K562 (cell line): Measurements from ENCODE around the gene ATP10B. TPM values are rescaled to one million over a fixed set of nuclear protein-coding genes. Genes with fewer than 3 reads are reported as not detected.

ENCODE experiments used
- ATAC-seq: fragments of 200-7000 bp; cut with Tn5 transposase; 3 replicates; pipeline ENCODE4 v1.9.1; 2020; ENCODE audit warnings: moderate library complexity
- BruUV-seq: library from RNA; stranded (reverse); fragments of 400-500 nt; replicated peaks from 2 replicates; lab custom pipeline; 2021; lab: Mats Ljungman, UMichigan
- CTCF ChIA-PET: fragments of 300-600 bp; formaldehyde crosslinking; extraction: SDS; loops from one replicate; lab custom pipeline; 2021; ENCODE audit warnings: low intra/inter-chr PET ratio; lab: Yijun Ruan, JAX
- POLR2A ChIA-PET: fragments of 300-600, 350-650 bp; sonication (Branson Sonifier 250); formaldehyde crosslinking; extraction: SDS; loops from one replicate; lab custom pipeline; 2021; ENCODE audit warnings: antibody characterized with exemption, inconsistent platforms; lab: Yijun Ruan, JAX
- DNase-seq, 4 experiments: peaks; one replicate each; pipeline versions ENCODE4 v3.0.0 to v3.0.0-alpha.2; 2011 to 2018; ENCODE audit warnings: low spot score in 3 of 4, mixed read lengths in 3 of 4; ENCODE audit errors: extremely low read depth in 1 of 4
- FAIRE-seq: peaks from 2 replicates; lab custom pipeline; 2011; peaks lifted over from hg19 to GRCh38; lab: Jason Lieb, UNC
- H2AFZ ChIP-seq: 2 replicates; pipeline ENCODE4 v1.6.0; 2011; ENCODE audit warnings: low read depth, low read length, control low read depth, inconsistent platforms
- H3K27ac ChIP-seq: fragments of 200-600 bp; 3 replicates; pipeline ENCODE4 v1.8.0; 2011; ENCODE audit warnings: low read depth, mild to moderate bottlenecking, control low read depth, inconsistent platforms, low read length, moderate library complexity, mixed read lengths; ENCODE audit errors: extremely low read depth
- H3K27me3 ChIP-seq, 2 experiments: fragments of 300-600 bp in 1 of 2; 2 replicates in 1 of 2; 3 replicates in 1 of 2; pipeline versions ENCODE4 v1.6.0 to v1.8.0; 2011; ENCODE audit warnings: inconsistent platforms in 2 of 2, low read length in 2 of 2, mild to moderate bottlenecking in 1 of 2, mixed read lengths in 1 of 2, moderate library complexity in 1 of 2; ENCODE audit not compliant: control insufficient read depth in 2 of 2, insufficient read depth in 2 of 2
- H3K36me3 ChIP-seq: fragments of 300-600 bp; 3 replicates; pipeline ENCODE4 v1.8.0; 2011; ENCODE audit warnings: mild to moderate bottlenecking, low read length, inconsistent platforms; ENCODE audit not compliant: control insufficient read depth, insufficient read depth
- H3K4me1 ChIP-seq, 2 experiments: fragments of 200-600 bp in 1 of 2; replicated peaks in 1 of 2; 2 replicates in 1 of 2; 3 replicates in 1 of 2; pipeline versions ENCODE4 v1.5.1 to v1.8.0; 2011; ENCODE audit warnings: inconsistent platforms in 2 of 2, low read length in 2 of 2, mild to moderate bottlenecking in 1 of 2, mixed read lengths in 1 of 2, moderate library complexity in 1 of 2; ENCODE audit not compliant: control insufficient read depth in 2 of 2, insufficient read depth in 2 of 2
- H3K4me2 ChIP-seq: 2 replicates; pipeline ENCODE4 v1.6.1; 2011; ENCODE audit warnings: low read length, control low read depth, inconsistent platforms, mixed read lengths; ENCODE audit not compliant: insufficient read depth
- H3K4me3 ChIP-seq: fragments of 200-600 bp; sonication (generic), shearing (Covaris generic); 2 replicates; pipeline ENCODE4 v1.5.1; 2016; ENCODE audit warnings: control low read depth, inconsistent platforms
- H3K79me2 ChIP-seq: fragments of 200-600 bp; 3 replicates; pipeline ENCODE4 v1.8.0; 2011; ENCODE audit warnings: low read length, inconsistent platforms; ENCODE audit not compliant: control insufficient read depth, insufficient read depth
- H3K9ac ChIP-seq, 2 experiments: 2 replicates each; pipeline versions ENCODE4 v1.6.0 to v1.6.1; 2011; ENCODE audit warnings: low read depth in 2 of 2, low read length in 2 of 2, control low read depth in 1 of 2, inconsistent platforms in 1 of 2, mild to moderate bottlenecking in 1 of 2, mixed read lengths in 1 of 2; ENCODE audit not compliant: insufficient read depth in 1 of 2
- H3K9me1 ChIP-seq: one replicate; pipeline ENCODE4 v1.6.0; 2011; ENCODE audit warnings: inconsistent platforms, mild to moderate bottlenecking, low read length, moderate library complexity; ENCODE audit not compliant: control insufficient read depth, insufficient read depth
- H3K9me3 ChIP-seq: replicated peaks from 2 replicates; pipeline ENCODE4 v1.5.1; 2011; ENCODE audit warnings: low read depth, low read length, inconsistent platforms; ENCODE audit not compliant: control insufficient read depth, insufficient read depth
- H4K20me1 ChIP-seq: replicated peaks from 2 replicates; pipeline ENCODE4 v1.6.1; 2011; ENCODE audit warnings: low read length, inconsistent platforms, mixed read lengths; ENCODE audit not compliant: control insufficient read depth, insufficient read depth
- ASH1L ChIP-seq: fragments of 450-650 bp; IDR thresholded peaks from 2 replicates; pipeline ENCODE4 v1.6.1; 2018; ENCODE audit warnings: borderline replicate concordance, mild to moderate bottlenecking, low read depth; ENCODE audit not compliant: partially characterized antibody
- BMI1 ChIP-seq: fragments of 150-350 bp; IDR thresholded peaks from 2 replicates; pipeline ENCODE4 v1.6.1; 2014; ENCODE audit warnings: low read length
- DPF2 ChIP-seq: fragments of 450-650 bp; IDR thresholded peaks from 2 replicates; pipeline ENCODE4 v1.6.1; 2016
- FOXA1 ChIP-seq: fragments of 450-650 bp; IDR thresholded peaks from 2 replicates; pipeline ENCODE4 v1.6.1; 2016; ENCODE audit warnings: mild to moderate bottlenecking, borderline replicate concordance
- HES1 ChIP-seq: fragments of 450-650 bp; IDR thresholded peaks from 2 replicates; pipeline ENCODE4 v1.6.1; 2016; ENCODE audit warnings: low read depth, mild to moderate bottlenecking, moderate library complexity
- HIVEP1 ChIP-seq: fragments of 250-450 bp; sonication (Bioruptor Pico); IDR thresholded peaks from 2 replicates; pipeline ENCODE4 v1.4.0; 2020; ENCODE audit warnings: mild to moderate bottlenecking
- ILF3 ChIP-seq: fragments of 450-650 bp; IDR thresholded peaks from 2 replicates; pipeline ENCODE4 v1.6.1; 2018; ENCODE audit warnings: antibody characterized with exemption, mild to moderate bottlenecking, moderate library complexity, borderline replicate concordance
- MIER1 ChIP-seq: fragments of 450-650 bp; IDR thresholded peaks from 2 replicates; pipeline ENCODE4 v1.6.1; 2016; ENCODE audit warnings: antibody characterized with exemption, mild to moderate bottlenecking, low read depth
- OTX1 ChIP-seq: fragments of 450-650 bp; formaldehyde crosslinking; IDR thresholded peaks from 2 replicates; pipeline ENCODE4 v1.4.0; 2022; ENCODE audit warnings: mild to moderate bottlenecking
- PTRF ChIP-seq: fragments of 450-650 bp; IDR thresholded peaks from 2 replicates; pipeline ENCODE4 v1.6.1; 2016; ENCODE audit warnings: mild to moderate bottlenecking, missing genetic modification characterization, missing compliant biosample characterization
- SMC3 ChIP-seq: conservative IDR thresholded peaks from 2 replicates; pipeline ENCODE4 v1.6.1; 2011; ENCODE audit warnings: low read depth, low read length, improper control_type of control experiment; ENCODE audit not compliant: insufficient read depth
- ZBTB11 ChIP-seq, 3 experiments: fragments of 200-800 bp in 1 of 3; fragments of 250-450 bp in 1 of 3; fragments of 450-650 bp in 1 of 3; sonication (Bioruptor Pico) in 1 of 3; sonication (Bioruptor generic) in 1 of 3; formaldehyde crosslinking in 1 of 3; IDR thresholded peaks; 2 replicates each; pipeline versions ENCODE4 v1.6.1 to v1.8.0; 2016 to 2022; ENCODE audit warnings: mild to moderate bottlenecking in 2 of 3, missing genetic modification characterization in 2 of 3, missing compliant biosample characterization in 1 of 3, moderate library complexity in 1 of 3
- ZNF224 ChIP-seq: sonication (generic); formaldehyde crosslinking; IDR thresholded peaks from 2 replicates; pipeline ENCODE4 v1.8.0; 2022; ENCODE audit warnings: mild to moderate bottlenecking, missing genetic modification reagents
- WGBS: fragments of 100-300 bp; shearing (Covaris generic); methylation state at CpG from one replicate; pipeline ENCODE4 v1.1.6; 2016; ENCODE audit warnings: low coverage, mixed read lengths; ENCODE audit not compliant: insufficient coverage; ENCODE audit errors: missing lambda C conversion rate; 5-methylcytosine and 5-hydroxymethylcytosine counted together
- in situ Hi-C: fragments of 300-500 bp; cut with MboI; formaldehyde crosslinking; loops from 4 replicates; pipeline ENCODE4 v1.15.0; 2018; ENCODE audit warnings: inconsistent platforms, mixed read lengths
- intact Hi-C: fragments of 100-400 bp; cut with micrococcal nuclease; formaldehyde crosslinking; loops from 2 replicates; pipeline ENCODE4 v1.14.2; 2022
- polyA plus RNA-seq, 8 experiments: library from polyadenylated mRNA; depleted of rRNA in 4 of 8; stranded (reverse) in 5 of 8; unstranded in 3 of 8; fragments of >200 nt; fragmentation: Nextera tagmentation in 2 of 8; fragmentation: Illumina TruSeq in 1 of 8; extraction: Ambion mirVana in 2 of 8; extraction: Trizol in 1 of 8; gene quantifications; 2 replicates each; pipeline versions ENCODE4 v1.2.1 to v1.2.3, GENCODE V29; 2011 to 2014; ENCODE audit warnings: inconsistent platforms in 1 of 8, missing spikeins in 1 of 8
- total RNA-seq, 7 experiments: library from RNA; depleted of rRNA in 6 of 7; stranded (reverse); fragments of >200 nt in 6 of 7; fragmentation: Illumina TruSeq in 2 of 7; extraction: Trizol in 2 of 7; gene quantifications; 2 replicates each; pipeline versions ENCODE4 v1.2.1 to v1.2.3, GENCODE V29; 2011 to 2021; ENCODE audit warnings: low replicate concordance in 1 of 7
- TF ChIP-seq, protein P1 (sequence below), 2 experiments: fragments of 450-650 bp; IDR thresholded peaks; 2 replicates each; pipeline ENCODE4 v1.6.1; 2018; ENCODE audit warnings: mild to moderate bottlenecking in 2 of 2, low read depth in 1 of 2; ENCODE audit not compliant: partially characterized antibody in 2 of 2
- TF ChIP-seq, protein P2 (sequence below): sonication (generic); formaldehyde crosslinking; IDR thresholded peaks from 2 replicates; pipeline ENCODE4 v1.8.1; 2022; ENCODE audit warnings: missing genetic modification reagents

The ATP10B gene
- total and polyA plus RNA-seq, 9 of the 15 experiments (the other 6 are each of a cell fraction or from before 2014, with no cell fraction given), result 0.04 TPM; not detected in 8

DNA sequence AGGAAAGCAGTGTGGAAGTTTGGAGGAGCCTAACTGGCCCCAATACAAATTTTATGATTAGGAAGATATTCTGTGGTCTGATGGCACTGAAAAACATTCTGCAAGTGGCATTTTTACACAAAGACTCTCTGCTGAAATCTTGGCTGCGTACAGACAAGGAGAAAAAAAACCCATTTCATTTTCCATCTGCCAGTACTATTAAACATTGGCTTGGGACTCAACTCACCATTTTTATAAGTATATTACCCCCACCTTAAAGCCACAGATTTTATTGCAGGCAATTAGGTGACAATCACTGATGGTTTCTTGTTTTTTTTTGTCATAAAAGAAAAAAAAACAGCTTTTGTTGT is 223.4 kb downstream of the ATP10B start:
- no peak for ATAC-seq
- H3K36me3 ChIP-seq, result no peaks in the 10 kb centered on the region
- CTCF ChIA-PET, result no interaction called here
- no peak overlapping the region for H3K27ac ChIP-seq
- no peaks in the 10 kb centered on the region for H4K20me1 ChIP-seq
- H3K9me3 ChIP-seq, result no peaks in the 10 kb centered on the region
- no peaks in the 10 kb centered on the region for H3K79me2 ChIP-seq
- FAIRE-seq, result no peak
- H2AFZ ChIP-seq, result no peak overlapping the region
- H3K9ac ChIP-seq, result no peak overlapping the region
- H3K4me3 ChIP-seq, result no peak overlapping the region
- DNase-seq, result no peak
- intact Hi-C loops, result no loop called here
- no peak overlapping the region for H3K4me2 ChIP-seq
- no peaks in the 10 kb centered on the region for H3K4me1 ChIP-seq
- in situ Hi-C loops, result no loop called here
- WGBS, result 0% methylated on average over 1 of the region's 1 CpG
- no TSS peak for BruUV-seq
- no peaks in the 10 kb centered on the region for H3K27me3 ChIP-seq
- H3K9me1 ChIP-seq, result no peaks in the 10 kb centered on the region
- POLR2A ChIA-PET, result no interaction called here
- no peak for TF ChIP-seq ZBTB11 (CRISPR knock-in tag; IDR thresholded peaks at IDR 0.05)
- no peak for TF ChIP-seq HIVEP1 (CRISPR knock-in tag)
- no peak for TF ChIP-seq ASH1L
- TF ChIP-seq BMI1, result no peak
- no peak for TF ChIP-seq MIER1
- TF ChIP-seq FOXA1, result no peak
- no peak for TF ChIP-seq OTX1 (CRISPR knock-in tag)
- TF ChIP-seq, protein P1, sequence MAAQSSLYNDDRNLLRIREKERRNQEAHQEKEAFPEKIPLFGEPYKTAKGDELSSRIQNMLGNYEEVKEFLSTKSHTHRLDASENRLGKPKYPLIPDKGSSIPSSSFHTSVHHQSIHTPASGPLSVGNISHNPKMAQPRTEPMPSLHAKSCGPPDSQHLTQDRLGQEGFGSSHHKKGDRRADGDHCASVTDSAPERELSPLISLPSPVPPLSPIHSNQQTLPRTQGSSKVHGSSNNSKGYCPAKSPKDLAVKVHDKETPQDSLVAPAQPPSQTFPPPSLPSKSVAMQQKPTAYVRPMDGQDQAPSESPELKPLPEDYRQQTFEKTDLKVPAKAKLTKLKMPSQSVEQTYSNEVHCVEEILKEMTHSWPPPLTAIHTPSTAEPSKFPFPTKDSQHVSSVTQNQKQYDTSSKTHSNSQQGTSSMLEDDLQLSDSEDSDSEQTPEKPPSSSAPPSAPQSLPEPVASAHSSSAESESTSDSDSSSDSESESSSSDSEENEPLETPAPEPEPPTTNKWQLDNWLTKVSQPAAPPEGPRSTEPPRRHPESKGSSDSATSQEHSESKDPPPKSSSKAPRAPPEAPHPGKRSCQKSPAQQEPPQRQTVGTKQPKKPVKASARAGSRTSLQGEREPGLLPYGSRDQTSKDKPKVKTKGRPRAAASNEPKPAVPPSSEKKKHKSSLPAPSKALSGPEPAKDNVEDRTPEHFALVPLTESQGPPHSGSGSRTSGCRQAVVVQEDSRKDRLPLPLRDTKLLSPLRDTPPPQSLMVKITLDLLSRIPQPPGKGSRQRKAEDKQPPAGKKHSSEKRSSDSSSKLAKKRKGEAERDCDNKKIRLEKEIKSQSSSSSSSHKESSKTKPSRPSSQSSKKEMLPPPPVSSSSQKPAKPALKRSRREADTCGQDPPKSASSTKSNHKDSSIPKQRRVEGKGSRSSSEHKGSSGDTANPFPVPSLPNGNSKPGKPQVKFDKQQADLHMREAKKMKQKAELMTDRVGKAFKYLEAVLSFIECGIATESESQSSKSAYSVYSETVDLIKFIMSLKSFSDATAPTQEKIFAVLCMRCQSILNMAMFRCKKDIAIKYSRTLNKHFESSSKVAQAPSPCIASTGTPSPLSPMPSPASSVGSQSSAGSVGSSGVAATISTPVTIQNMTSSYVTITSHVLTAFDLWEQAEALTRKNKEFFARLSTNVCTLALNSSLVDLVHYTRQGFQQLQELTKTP (IDR thresholded peaks at IDR 0.05; ENCODE audit: low read depth in 1 of 2, partially characterized antibody in 2 of 2), result no peak
- TF ChIP-seq, protein P2, sequence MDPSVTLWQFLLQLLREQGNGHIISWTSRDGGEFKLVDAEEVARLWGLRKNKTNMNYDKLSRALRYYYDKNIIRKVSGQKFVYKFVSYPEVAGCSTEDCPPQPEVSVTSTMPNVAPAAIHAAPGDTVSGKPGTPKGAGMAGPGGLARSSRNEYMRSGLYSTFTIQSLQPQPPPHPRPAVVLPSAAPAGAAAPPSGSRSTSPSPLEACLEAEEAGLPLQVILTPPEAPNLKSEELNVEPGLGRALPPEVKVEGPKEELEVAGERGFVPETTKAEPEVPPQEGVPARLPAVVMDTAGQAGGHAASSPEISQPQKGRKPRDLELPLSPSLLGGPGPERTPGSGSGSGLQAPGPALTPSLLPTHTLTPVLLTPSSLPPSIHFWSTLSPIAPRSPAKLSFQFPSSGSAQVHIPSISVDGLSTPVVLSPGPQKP (CRISPR knock-in tag), result no peak
- no peak for TF ChIP-seq ZNF224 (CRISPR knock-in tag)
- TF ChIP-seq SMC3, result no peak
- TF ChIP-seq ILF3, result no peak
- TF ChIP-seq PTRF, result no peak
- no peak for TF ChIP-seq HES1
- no peak for TF ChIP-seq DPF2
